ENCODE results near the gene ARHGAP4. TPM values are rescaled to one million over a fixed set of nuclear protein-coding genes. Genes with fewer than 3 reads are reported as not detected.
A peak's percentile ranks its signal among the peaks of the same experiment; 100 is the strongest.

The ARHGAP4 gene
- total RNA-seq, 3 donors from 2014 or later (not counting 1 experiment from before 2014, with no cell fraction given) = 352 to 398 (median 384) TPM

DNA sequence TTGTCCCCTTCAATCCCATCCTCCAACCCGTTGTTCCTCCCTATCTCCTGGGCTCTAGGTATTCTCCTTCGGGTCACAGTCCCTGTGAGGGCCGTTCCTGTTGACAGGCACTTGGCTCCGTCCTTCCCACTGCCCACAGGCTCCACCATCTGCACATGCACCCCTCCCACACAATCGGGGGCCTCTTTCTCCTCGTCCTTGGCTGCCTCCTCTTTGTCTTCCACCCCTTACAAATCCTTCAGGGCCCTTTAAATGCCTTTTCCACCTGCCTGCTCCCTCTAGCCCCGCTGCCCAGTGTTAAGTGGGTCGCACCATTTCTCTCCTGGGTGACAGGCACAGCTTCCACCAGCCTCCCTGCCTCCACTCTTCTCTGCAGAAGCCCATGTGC lies 24.3 kb downstream of the ARHGAP4 start:
- Mint-ChIP-seq H3K27me3 (ENCODE audit: low read depth in 2 of 2) (no peaks in the 10 kb centered on the region), H3K27ac (peak overlapping the region in 1 of 2 donors; percentile 76), H3K36me3 (no peaks in the 10 kb centered on the region), H3K4me3 (peak overlapping the region; percentile 55), H3K9me3 (no peaks in the 10 kb centered on the region), H3K4me1 (peaks cover 30 to 53% of the 10 kb centered on the region in 2 donors)
- no peak for ATAC-seq
- DNase-seq = no peak
- H3K36me3 ChIP-seq (ENCODE audit: control insufficient read depth, insufficient read depth, low read length) = no peaks in the 10 kb centered on the region
- peaks cover 65% of the 10 kb centered on the region for H3K4me1 ChIP-seq (ENCODE audit: control insufficient read depth, insufficient read depth, low read length)
- TF ChIP-seq, protein P1, sequence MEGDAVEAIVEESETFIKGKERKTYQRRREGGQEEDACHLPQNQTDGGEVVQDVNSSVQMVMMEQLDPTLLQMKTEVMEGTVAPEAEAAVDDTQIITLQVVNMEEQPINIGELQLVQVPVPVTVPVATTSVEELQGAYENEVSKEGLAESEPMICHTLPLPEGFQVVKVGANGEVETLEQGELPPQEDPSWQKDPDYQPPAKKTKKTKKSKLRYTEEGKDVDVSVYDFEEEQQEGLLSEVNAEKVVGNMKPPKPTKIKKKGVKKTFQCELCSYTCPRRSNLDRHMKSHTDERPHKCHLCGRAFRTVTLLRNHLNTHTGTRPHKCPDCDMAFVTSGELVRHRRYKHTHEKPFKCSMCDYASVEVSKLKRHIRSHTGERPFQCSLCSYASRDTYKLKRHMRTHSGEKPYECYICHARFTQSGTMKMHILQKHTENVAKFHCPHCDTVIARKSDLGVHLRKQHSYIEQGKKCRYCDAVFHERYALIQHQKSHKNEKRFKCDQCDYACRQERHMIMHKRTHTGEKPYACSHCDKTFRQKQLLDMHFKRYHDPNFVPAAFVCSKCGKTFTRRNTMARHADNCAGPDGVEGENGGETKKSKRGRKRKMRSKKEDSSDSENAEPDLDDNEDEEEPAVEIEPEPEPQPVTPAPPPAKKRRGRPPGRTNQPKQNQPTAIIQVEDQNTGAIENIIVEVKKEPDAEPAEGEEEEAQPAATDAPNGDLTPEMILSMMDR (IDR thresholded peaks at IDR 0.05) = no peak
- intact Hi-C loops (cut with micrococcal nuclease) = no loop called here
- WGBS (ENCODE audit: insufficient coverage) = 64% methylated on average over 8 of the region's 8 CpGs
- H3K27me3 ChIP-seq (ENCODE audit: control insufficient read depth, insufficient read depth, low read length) = no peaks in the 10 kb centered on the region
- no peak overlapping the region for H3K4me3 ChIP-seq (ENCODE audit: low read length)
- no peaks in the 10 kb centered on the region for H3K9me3 ChIP-seq (ENCODE audit: control insufficient read depth, insufficient read depth, low read length)
- H3K27ac ChIP-seq (ENCODE audit: low read length) = no peak overlapping the region

- Mint-ChIP-seq H3K27me3 (ENCODE audit: low read depth in 2 of 2) (no peaks in the 10 kb centered on the region), H3K4me3 (peak overlapping the region; percentile 59), H3K36me3 (no peaks in the 10 kb centered on the region), H3K9me3 (no peaks in the 10 kb centered on the region), H3K27ac (peak overlapping the region in 1 of 2 donors; percentile 76), H3K4me1 (peaks cover 24 to 46% of the 10 kb centered on the region in 2 donors)
- ATAC-seq (peak; percentile 87 to 91 (median 91)), DNase-seq (peak; percentile 32 to 85)
- H3K9me3 ChIP-seq (ENCODE audit: control insufficient read depth, insufficient read depth, low read length) = no peaks in the 10 kb centered on the region
- H3K4me3 ChIP-seq (ENCODE audit: low read length) = no peak overlapping the region
- H3K4me1 ChIP-seq (ENCODE audit: control insufficient read depth, insufficient read depth, low read length) = peaks cover 59% of the 10 kb centered on the region
- 23% methylated on average over 22 of the region's 26 CpGs for WGBS (ENCODE audit: insufficient coverage)
- intact Hi-C loops (cut with micrococcal nuclease) = no loop called here
- H3K27me3 ChIP-seq (ENCODE audit: control insufficient read depth, insufficient read depth, low read length) = no peaks in the 10 kb centered on the region
- no peak overlapping the region for H3K27ac ChIP-seq (ENCODE audit: low read length)
- no peaks in the 10 kb centered on the region for H3K36me3 ChIP-seq (ENCODE audit: control insufficient read depth, insufficient read depth, low read length)
- TF ChIP-seq, protein P1 (IDR thresholded peaks at IDR 0.05) = no peak
Measured at GRCh38 chrX:153900831-153901752, 25.0 kb downstream of the ARHGAP4 start.

GRCh38 chrX:153897899-153898298 lies 28.2 kb downstream of the ARHGAP4 start:
- H3K9me3 ChIP-seq (ENCODE audit: control insufficient read depth, insufficient read depth, low read length) = no peaks in the 10 kb centered on the region
- no peaks in the 10 kb centered on the region for H3K36me3 Mint-ChIP-seq
- ATAC-seq (no peak), DNase-seq (no peak)
- TF ChIP-seq, protein P1 (IDR thresholded peaks at IDR 0.05) = no peak
- H3K9me3 Mint-ChIP-seq = no peaks in the 10 kb centered on the region
- H3K27ac Mint-ChIP-seq = no peak overlapping the region
- no peaks in the 10 kb centered on the region for H3K36me3 ChIP-seq (ENCODE audit: control insufficient read depth, insufficient read depth, low read length)
- peaks cover 5 to 8% of the 10 kb centered on the region in 2 donors for H3K27me3 Mint-ChIP-seq (ENCODE audit: low read depth in 2 of 2)
- intact Hi-C loops (cut with micrococcal nuclease) = no loop called here
- H3K4me1 Mint-ChIP-seq = peaks cover 16 to 21% of the 10 kb centered on the region in 2 donors
- no peaks in the 10 kb centered on the region for H3K27me3 ChIP-seq (ENCODE audit: control insufficient read depth, insufficient read depth, low read length)
- no peak overlapping the region for H3K4me3 Mint-ChIP-seq
- H3K4me3 ChIP-seq (ENCODE audit: low read length) = no peak overlapping the region
- peaks cover 27% of the 10 kb centered on the region for H3K4me1 ChIP-seq (ENCODE audit: control insufficient read depth, insufficient read depth, low read length)
- H3K27ac ChIP-seq (ENCODE audit: low read length) = no peak overlapping the region
